ENCODE results near the gene FAM110D.
A peak's percentile ranks its signal among the peaks of the same experiment; 100 is the strongest.

- TF ChIP-seq CTCF (IDR thresholded peaks at IDR 0.05; ENCODE audit: low read depth, low read length, poor library complexity, severe bottlenecking) (no peak), EZH2phosphoT487 (IDR thresholded peaks at IDR 0.05; ENCODE audit: borderline replicate concordance, low read length) (peak; percentile 58; the same call in 1 of the 2 replicates)
Observed at GRCh38 chr1:26162220-26162709, 3.4 kb downstream of the FAM110D start.
